GM19099 (cell line): ENCODE results near the gene PCDHB1.

Experiments
- POLR2A ChIP-seq: IDR thresholded peaks from 3 replicates; pipeline ENCODE4 v1.6.1; 2011; ENCODE audit warnings: low read depth; ENCODE audit not compliant: insufficient read length; ENCODE audit errors: extremely low read depth

Gene PCDHB1

GRCh38 chr5:141050622-141051520 lies at the start of gene PCDHB1:
Gene PCDHB1, plus strand, starts transcription at chr5:141051374. Its CDS starts 97 bp downstream, at chr5:141051471.
- no peak for TF ChIP-seq POLR2A

GRCh38 chr5:141001446-141001843 lies 49.7 kb upstream of the PCDHB1 start:
- no peak for TF ChIP-seq POLR2A

GRCh38 chr5:141001844-141002604 lies 49.1 kb upstream of the PCDHB1 start:
- TF ChIP-seq POLR2A: no peak

- no peak for TF ChIP-seq POLR2A
Observed at GRCh38 chr5:141002605-141002965, 48.6 kb upstream of the PCDHB1 start.

GRCh38 chr5:141003031-141003430 lies 48.1 kb upstream of the PCDHB1 start:
- no peak for TF ChIP-seq POLR2A

GRCh38 chr5:141003791-141004611 lies 47.2 kb upstream of the PCDHB1 start:
- no peak for TF ChIP-seq POLR2A

GRCh38 chr5:141007791-141008190 lies 43.4 kb upstream of the PCDHB1 start:
- TF ChIP-seq POLR2A: no peak

- no peak for TF ChIP-seq POLR2A
Observed at GRCh38 chr5:141010047-141010793, 41.0 kb upstream of the PCDHB1 start.

GRCh38 chr5:141017943-141018342 lies 33.2 kb upstream of the PCDHB1 start:
- no peak for TF ChIP-seq POLR2A

GRCh38 chr5:141022384-141022783 lies 28.8 kb upstream of the PCDHB1 start:
- TF ChIP-seq POLR2A: no peak

GRCh38 chr5:141031006-141031405 lies 20.2 kb upstream of the PCDHB1 start:
- no peak for TF ChIP-seq POLR2A

GRCh38 chr5:141032626-141033025 lies 18.5 kb upstream of the PCDHB1 start:
- TF ChIP-seq POLR2A: no peak

- no peak for TF ChIP-seq POLR2A
Observed at GRCh38 chr5:141039061-141039460, 12.1 kb upstream of the PCDHB1 start.

- no peak for TF ChIP-seq POLR2A
Observed at GRCh38 chr5:141039517-141039916, 11.7 kb upstream of the PCDHB1 start.
